ENCODE results near the gene TNPO1.

- TF ChIP-seq CEBPB (IDR thresholded peaks at IDR 0.05) (no peak), FOXM1 (IDR thresholded peaks at IDR 0.05; ENCODE audit: borderline replicate concordance, low read depth) (no peak), TAF1 (IDR thresholded peaks at IDR 0.05; ENCODE audit: low read depth) (no peak), YY1 (IDR thresholded peaks at IDR 0.05; ENCODE audit: low read depth) (no peak), RAD21 (IDR thresholded peaks at IDR 0.05; ENCODE audit: low read depth) (no peak), EGR1 (IDR thresholded peaks at IDR 0.05) (no peak), EP300 (IDR thresholded peaks at IDR 0.05; ENCODE audit: borderline replicate concordance) (no peak), TEAD4 (IDR thresholded peaks at IDR 0.05) (no peak)
Measured at GRCh38 chr5:72925336-72926010, 109.0 kb downstream of the TNPO1 start.

Measured in Ishikawa (cell line).